ENCODE data around the gene CNR2.
A peak's percentile ranks its signal among the peaks of the same experiment; 100 is the strongest.
"Not testable (repeated sequence)": the region's sequence is repeated elsewhere in the genome, so short reads cannot be mapped to it uniquely, and the experiment has no call there.

CNR2 gene

DNA sequence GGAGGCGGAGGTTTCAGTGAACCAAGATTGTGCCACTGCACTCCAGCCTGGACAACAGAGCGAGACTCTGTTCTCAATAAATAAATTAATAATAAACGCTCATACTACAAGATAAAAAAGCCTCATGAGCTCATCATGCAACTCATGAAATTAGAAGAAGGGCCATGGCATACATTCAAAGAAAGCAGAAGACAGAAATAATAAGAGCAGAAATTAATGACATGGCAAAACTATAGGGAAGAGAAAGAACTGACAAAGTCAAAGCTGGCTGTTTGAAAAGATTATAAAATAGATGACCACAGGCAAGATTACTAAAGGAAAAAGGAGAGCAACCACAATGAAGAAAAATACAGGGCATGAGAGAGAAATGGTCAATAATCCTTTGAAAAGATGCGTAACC, 30.4 kb downstream of the CNR2 start:
- DNase-seq = no peak

DNA sequence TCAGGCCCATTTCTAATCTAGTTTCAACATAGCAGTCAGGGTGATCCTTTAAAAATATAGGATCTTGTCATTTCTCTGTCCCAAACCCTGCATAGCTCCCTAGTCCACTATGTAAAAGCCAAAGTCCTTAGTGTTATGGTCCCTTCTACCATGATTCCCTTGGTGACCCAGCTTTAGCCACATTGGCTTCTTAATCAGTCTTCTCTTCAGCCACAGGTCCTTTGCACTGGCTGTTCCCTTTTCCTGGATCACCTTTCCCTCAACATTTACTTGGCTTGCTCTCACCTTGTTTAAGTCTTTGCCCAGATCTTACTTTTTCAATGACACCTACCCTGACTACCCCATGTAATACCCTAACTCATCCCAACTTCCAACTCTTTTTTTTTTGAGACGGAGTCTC, 33.4 kb downstream of the CNR2 start:
- DNase-seq = no peak

DNA sequence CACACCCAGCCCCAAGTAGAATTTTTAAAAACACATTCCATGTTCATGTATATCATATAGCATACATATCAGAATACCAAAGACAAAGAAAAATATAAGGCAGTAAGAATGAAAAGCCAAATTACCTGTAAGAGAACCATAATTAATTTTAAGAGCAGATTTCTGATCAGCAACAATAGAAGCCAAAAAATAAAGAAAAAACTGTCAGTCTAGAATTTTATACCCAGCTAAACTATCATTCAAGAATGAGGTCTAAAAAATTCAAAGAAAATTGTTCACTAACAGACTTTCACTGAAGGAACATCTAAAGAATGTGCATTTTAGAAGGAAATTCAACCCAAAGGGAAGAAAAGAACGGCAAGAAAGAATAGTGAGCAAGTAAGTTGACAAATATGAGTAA, 34.5 kb downstream of the CNR2 start:
- no peak for DNase-seq

DNA sequence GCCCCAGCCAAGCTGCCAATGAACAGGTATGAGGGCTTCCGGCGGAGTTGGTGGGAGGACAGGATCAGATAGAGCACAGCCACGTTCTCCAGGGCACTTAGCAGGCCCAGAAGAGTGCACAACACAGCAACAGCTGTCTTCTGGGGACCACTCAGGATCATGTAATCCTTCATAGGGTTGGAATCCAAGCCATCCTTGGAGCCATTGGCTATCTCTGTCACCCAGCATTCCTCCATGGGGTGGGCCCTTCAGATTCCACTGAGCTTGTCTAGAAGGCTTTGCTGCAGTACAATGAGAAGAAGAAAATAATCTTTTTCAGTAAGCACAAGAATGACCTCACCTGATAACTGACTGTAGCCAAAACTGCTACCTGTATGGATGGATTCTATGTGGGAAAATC, 37.8 kb downstream of the CNR2 start:
- no peak for DNase-seq

DNA sequence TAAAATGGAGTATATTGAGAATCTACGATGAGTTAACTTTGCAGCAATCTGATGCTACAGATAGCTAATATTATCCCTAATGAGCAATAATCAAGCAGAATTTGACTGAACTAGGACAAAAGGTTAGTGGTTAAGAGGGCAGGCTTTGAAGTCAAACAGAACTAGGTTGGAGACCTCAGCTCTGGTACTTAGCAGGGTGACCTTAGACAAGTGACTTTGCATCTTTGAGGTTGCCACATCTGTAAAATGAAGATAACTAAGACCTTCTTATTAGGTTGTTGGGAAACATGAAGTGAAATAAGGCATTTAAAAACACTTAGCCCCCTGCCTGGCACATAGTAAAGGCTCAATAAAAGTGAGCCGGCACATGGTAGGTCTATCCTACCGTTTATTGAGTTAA, 40.7 kb downstream of the CNR2 start:
- DNase-seq = no peak

DNA sequence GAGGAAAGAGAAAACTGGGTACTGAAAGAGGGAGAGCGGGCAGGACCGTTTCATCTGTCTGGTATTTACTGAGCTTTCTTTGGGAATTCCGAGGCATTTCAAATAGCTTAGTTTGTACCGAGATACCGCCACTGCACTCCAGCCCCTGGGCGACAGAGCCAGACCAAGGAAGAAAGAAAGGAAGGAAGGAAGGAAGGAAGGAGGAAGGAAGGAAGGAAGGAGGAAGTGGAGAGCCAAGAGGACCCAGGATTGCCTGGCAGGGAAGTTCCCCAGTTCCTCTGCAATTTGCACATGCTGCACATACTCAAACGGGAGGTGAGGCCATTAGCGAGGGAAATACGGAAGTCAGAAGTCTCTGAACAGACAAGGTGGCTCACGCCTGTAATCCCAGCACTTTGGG, 44.1 kb downstream of the CNR2 start:
- DNase-seq = no peak

DNA sequence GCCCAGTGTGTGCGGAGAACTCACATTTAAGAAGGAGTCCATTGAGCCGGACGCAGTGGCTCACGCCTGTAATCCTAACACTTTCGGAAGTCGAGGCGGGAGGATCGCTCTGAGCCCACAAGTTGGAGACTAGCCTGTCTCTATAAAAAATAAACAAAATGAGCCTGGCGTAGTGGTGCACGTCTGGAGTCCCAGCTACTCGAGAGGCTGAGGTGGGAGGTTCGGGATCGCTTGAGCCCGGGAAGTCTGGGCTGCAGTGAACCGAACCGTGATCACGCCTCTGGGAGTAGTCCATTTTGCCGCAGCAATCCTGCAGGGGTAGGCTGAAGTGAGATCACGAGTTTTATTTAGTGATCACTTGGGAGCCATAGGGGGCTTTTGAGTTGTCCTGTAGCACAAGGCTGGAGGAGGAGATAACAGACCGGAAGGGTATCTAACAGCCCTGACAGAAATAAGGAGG, 44.6 kb downstream of the CNR2 start:
- no peak for DNase-seq

DNA sequence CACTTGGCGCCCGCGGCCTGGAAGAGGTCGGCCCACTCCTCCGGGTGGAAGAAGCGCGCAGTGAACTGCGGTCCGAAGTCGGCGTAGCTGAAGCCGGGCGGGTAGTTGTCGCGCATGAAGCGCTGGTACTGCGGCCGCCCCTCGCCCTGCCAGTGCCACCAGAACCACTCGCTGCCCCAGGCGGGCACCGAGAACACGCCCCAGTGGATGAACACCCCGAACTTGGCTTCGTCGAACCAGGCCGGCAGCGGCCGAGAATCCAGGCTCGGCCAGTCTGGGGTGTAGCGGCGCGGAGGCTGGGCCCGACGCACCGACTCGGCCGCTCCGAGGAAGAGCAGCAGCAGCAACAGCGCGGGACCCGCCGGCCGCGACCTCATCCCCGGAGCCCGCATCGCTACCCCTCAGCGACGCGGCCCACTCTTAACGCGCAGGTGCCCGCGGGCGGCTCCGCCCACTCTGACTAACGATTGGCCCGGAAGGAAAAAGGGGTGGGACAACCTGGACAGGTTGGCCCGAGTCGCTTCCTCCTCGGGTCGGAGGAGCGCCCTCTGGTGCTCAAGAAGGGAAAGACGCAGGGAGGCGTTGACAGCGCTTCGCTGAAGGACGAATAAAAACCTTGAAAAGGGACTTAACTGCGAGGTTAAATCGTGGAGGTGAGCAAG, 45.1 kb downstream of the CNR2 start, which contains the start of gene FUCA1:
FUCA1 (minus strand) TSS at position 396 of the 662 bp plus-strand sequence; CDS start at position 392, 4 bp downstream.
- DNase-seq = peak; percentile 90

DNA sequence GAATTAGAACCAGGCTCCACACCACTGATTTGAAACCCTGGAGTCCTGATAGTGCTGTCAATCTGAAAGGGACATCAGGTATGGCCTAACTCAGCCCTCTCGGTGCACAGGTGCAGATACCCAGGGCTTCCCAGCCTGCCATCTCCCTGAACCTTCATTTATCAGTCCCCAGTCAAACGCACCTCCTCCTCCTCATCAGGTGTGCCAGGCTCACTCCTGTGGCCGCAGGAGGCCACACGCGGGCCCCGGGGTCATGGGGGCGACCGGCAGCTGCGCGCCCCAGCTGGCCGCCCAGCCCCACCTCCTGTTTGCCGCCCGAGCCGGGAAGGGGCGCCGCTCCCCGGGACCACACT, 45.6 kb downstream of the CNR2 start:
- no peak for DNase-seq

DNA sequence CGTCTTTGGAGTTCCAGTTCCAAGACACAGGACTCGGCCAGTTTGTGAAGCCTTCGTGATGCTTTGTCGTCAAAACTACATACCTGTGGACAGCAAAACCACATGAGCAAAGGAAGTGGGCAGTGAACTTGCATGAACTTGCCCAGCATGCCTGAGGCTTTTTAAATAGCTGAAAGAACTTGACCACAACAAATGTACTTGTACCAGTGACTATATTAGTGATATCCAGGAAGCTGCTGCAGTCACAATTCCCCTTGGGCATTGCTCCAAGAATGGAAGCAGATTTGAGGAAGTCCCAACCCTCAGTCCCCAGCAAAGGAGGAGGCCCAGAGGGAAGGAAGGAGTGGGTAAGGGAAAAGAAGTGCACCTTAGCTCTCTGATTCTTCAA, 47.6 kb downstream of the CNR2 start:
- DNase-seq = no peak

DNA sequence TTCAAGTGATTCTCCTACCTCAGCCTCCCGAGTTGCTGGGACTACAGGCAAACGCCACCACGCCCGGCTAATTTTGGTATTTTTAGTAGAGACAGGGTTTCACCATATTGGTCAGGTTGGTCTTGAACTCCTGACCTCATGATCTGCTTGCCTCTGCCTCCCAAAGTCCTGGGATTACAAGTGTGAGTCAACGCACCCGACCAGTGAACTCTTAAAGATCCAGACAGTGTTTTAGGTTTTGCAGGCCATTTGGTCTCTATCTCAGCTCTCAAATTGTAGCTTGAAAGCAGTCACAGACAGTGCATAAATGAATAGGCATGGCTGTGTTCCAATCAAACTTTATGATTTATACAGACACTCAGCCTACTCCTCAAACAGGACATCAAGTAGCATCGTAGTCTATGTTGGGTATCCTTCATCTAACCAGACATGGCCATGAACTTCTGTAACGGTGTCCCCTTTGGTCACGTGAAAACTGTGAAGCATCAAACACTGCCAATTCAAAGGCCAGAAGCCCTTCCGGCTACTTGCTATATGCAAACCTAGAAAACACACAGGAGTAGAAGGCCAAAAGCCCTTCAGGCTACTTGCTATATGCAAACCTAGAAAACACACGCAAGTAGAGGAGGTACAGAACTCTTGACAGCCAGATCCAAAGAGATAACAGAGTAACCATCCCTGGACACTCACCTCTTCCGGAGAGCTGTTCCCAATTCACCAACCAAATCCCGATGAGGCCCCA, 48.2 kb downstream of the CNR2 start:
- no peak for DNase-seq

DNA sequence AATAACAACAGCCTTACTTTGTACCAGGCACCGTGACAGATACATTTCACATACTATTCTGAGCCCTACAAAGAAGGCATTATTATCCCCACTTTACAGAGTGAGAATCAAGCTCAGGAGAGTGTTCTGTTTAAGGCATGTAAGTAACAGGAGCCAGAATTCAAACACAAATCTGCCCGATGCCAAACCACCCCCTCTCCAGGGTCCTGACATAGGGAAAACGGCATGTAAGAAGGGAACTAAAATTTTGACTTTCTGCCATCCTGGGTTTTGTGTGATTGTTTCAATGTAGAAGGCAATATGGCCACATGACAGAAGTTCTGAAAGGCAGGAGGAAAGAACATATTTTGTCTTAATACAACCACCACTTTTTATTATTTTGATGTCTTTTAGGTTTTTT, 50.5 kb downstream of the CNR2 start:
- no peak for DNase-seq

DNA sequence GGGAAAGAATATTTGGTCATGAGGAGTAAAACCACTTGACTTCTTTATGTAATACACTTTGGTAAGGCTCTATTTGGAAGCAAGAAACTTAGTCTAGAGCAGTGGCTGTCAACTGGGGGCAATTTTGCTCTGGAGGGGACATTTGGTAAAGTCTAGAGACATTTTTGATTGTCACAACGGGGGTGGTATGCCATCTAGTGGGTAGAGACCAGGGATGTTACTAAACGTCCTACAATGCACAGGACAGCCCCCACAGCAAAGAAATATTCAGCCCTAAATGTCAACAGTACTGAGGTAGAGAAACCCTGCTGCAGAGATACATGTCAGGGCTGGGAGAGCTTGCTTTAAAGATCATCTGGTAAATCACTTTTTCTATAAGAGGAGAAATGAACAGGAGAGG, 58.6 kb downstream of the CNR2 start:
- DNase-seq = no peak

DNA sequence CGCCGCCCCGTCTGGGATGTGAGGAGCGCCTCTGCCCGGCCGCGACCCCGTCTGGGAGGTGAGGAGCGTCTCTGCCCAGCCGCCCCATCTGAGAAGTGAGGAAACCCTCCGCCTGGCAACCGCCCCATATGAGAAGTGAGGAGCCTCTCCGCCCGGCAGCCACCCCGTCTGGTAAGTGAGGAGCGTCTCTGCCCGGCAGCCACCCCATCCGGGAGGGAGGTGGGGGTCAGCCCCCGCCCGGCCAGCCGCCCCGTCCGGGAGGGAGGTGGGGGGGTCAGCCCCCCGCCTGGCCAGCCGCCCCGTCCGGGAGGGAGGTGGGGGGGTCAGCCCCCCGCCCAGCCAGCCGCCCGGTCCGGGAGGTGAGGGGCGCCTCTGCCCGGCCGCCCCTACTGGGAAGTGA, 60.0 kb downstream of the CNR2 start:
- DNase-seq = not testable (repeated sequence)

DNA sequence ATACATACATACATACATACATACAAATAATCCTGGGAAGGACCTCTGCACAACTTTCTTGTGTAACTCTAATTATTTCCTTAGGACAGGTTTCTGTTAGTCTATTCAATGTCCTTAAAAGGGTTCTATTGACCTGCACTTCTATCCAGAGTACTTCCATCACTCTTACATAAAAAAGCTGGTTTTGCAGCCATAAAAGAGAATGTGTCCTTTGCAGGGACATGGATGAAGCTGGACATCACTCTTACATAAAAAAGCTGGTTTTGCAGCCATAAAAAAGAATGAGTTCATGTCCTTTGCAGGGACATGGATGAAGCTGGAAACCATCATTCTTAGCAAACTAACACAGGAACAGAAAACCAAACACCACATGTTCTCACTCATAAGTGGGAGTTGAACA, 61.8 kb downstream of the CNR2 start:
- DNase-seq = not testable (repeated sequence)

DNA sequence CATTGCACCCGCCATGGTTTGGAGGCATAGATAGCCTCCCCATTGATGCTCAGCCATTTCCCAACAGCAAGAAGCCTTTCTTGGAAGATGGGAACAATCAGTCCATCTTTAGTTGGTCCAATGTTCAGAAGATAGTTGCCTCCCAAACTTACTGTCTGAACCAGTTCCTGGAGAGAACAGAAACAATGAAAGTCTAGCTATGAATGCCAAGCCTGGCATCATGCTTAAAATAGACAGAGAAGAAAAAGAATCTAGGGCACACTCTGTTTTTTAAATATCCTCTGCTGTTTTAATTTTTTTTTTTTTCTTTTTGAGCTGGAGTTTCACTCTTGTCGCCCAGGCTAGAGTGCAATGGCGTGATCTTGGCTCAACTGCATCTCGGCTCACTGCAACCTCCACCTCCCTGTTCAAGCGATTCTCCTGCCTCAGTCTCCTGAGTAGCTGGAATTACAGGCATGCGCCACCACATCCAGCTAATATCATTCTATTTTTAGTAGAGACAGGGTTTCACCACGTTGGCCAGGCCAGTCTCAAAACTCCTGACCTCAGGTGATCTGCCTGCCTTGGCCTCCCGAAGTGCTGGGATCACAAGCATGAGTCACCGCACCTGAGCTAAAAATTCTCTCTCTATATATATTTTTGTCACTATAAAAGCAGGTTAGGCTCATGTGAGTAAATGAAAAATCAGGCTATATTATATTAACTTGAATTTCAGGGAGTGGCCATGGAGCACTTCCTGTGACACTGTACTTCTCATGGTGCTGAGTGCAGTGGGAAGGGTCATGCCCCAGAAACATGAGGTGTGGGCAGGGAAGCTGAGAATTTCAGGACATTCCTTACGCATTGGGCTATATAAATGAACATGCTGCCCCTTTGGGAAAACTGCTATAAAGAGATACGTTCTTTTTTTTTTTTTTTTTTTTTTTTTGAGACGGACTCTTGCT, 64.2 kb downstream of the CNR2 start:
- no peak for DNase-seq

DNA sequence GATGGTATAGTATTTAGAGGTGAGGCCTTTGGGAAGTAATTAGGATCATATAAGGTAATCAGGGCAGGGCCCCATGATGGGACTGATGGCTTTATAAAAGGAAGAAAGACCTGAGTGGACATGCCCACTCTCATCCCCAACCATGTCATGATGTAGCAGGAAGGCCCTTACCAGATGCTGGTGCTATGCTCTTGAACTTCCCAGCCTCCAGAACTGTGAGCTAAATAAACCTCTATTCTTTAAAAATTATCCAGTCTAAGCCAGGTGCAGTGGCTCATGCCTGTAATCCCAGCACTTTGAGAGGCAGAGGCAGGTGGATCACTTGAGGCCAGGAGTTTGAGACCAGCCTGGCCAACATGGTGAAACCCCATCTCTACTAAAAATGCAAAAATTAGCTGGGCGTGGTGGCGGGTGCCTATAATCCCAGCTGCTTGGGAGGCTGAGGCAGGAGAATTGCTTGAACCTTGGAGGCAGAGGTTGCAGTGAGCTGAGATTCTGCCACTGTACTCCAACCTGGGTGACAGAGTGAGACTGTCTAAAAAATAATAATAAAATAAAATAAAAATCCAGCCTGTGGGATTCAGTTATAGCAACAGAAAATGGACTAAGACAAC, 65.6 kb downstream of the CNR2 start:
- DNase-seq = not testable (repeated sequence)

DNA sequence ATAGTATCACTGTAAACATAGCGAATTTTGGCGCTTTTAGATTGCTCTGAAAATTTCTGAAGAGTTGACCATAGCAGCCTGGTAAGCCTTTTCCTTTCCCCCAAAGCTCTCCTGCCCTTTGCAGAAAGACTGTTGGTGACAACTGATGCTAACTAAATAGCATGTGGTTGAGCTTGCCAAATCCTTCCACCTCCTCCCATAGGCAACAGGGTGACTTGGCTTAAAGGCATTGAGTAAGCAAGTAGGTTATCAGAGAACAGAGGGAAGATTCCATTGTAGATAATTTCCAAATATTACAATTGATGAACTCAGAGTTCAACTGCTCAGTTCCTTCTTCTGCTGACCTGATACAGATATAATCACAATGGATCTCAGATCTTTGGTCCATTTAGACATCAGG, 68.0 kb downstream of the CNR2 start:
- no peak for DNase-seq

DNA sequence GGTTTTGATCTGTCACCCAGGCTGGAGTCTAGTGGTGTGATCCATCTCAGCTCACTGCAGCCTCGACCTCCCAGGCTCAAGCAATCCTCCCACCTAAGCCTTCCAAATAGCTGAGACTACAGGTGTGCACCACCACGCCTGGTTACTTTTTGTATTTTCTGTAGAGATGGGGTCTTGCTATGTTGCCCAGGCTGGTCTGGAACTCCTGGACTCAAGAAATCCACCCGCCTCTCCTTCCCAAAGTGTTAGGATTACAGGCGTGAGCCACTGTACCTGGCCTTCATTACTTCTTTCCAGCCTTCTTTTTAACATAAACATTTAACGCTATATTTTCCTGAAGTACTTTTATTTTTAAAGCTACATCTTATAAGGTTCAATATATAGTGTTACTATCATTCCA, 69.5 kb downstream of the CNR2 start:
- no peak for DNase-seq

DNA sequence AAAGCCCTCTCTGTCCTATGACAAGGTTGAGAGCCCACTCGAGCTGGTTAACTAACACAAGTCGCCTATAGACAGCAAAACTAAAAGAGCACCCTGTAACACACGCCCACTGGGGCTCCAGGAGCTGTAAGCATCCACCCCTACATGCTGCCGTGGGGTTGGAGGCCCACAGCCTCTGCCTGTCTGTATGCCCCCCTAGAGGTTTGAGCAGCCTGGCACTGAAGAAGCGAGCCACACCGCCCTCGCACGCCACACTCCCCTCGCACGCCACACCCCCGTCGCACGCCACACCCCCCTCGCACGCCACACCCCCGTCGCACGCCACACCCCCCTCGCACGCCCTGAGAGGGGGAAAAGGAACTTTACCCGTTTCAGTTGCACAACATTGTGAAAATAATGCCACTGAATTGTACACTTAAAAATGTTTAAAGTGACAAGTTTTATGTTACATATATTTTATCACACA, 74.7 kb downstream of the CNR2 start:
- DNase-seq = peak; percentile 71

DNA sequence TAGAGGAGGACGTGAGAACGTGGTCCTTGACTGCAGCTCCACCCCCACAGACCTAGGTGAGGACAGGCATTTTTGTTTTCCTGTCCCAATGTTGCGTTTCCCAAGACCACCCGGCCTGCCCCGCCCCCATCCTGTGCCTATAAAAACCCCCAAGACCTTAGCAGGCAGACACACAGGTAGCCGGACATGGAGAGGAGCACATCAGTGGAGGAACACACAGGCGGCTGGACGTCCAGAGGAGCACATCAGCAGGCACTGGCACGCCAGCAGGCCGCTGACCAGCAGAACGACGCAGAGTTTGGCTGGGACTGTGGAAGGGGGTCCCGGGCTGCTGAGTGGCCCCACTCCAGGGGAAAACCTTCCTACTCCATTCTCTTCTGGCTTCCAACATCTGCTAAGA, 75.3 kb downstream of the CNR2 start:
- no peak for DNase-seq

DNA sequence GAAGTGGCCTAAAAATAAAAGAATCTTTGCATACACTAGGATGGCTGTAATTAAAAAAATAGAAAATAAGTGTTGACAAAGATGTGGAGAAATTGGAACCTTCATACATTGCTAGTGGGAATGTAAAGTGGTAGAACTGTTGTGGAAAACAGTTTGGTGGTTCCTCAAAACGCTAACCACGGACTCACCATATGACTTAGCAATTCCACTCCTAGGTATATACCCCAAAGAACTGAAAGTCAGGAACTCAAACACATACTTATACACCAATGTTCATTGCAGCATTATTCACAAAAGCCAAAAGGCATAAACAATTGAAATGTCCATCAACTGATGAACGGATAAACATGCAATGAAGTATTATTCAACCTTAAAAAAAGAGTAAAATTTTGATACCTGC, 77.1 kb downstream of the CNR2 start:
- DNase-seq = no peak

DNA sequence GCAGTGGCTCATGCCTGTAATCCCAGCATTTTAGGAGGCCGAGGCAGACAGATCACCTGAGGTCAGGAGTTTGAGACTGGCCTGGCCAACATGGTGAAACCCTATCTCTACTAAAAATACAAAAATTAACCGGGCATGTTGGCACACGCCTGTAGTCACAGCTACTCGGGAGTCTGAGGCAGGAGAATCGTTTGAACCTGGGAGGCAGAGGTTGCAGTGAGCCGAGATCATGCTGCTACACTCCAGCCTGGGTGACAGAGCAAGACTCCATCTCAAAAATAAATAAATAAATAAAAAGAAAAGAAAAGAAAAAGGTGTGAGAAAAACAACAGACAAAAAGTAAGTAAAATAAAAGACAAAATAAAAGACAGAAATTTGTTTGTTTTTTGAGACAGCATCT, 79.0 kb downstream of the CNR2 start:
- DNase-seq = not testable (repeated sequence)

Data from right forelimb (tissue), 1 donor.